DND-41 (cell line): ENCODE data around the gene YPEL1.

Experiments
- ATAC-seq: fragments of 200-7000 bp; cut with Tn5 transposase; 3 replicates; pipeline ENCODE4 v1.9.1; 2021; ENCODE audit warnings: low read depth; ENCODE audit not compliant: insufficient read depth
- DNase-seq: peaks from one replicate; pipeline ENCODE4 v3.0.0-alpha.2; 2020
- H2AFZ ChIP-seq: 2 replicates; pipeline ENCODE4 v1.6.0; 2012; ENCODE audit warnings: low read depth, low read length
- H3K27ac ChIP-seq: 2 replicates; pipeline ENCODE4 v1.5.1; 2012; ENCODE audit warnings: low read length, inconsistent platforms
- H3K27me3 ChIP-seq: fragments of 200-600 bp; sonication (generic); 2 replicates; pipeline ENCODE4 v1.6.0; 2012; ENCODE audit warnings: low read length, mild to moderate bottlenecking, inconsistent platforms; ENCODE audit not compliant: insufficient read depth, poor library complexity
- H3K36me3 ChIP-seq: 2 replicates; pipeline ENCODE4 v1.5.1; 2012; ENCODE audit warnings: low read length, inconsistent platforms; ENCODE audit not compliant: insufficient read depth
- H3K4me1 ChIP-seq: 2 replicates; pipeline ENCODE4 v1.5.1; 2012; ENCODE audit warnings: mild to moderate bottlenecking, low read length; ENCODE audit not compliant: insufficient read depth
- H3K4me2 ChIP-seq: 2 replicates; pipeline ENCODE4 v1.6.0; 2012; ENCODE audit warnings: mild to moderate bottlenecking, moderate library complexity, low read length, inconsistent platforms; ENCODE audit not compliant: insufficient read depth
- H3K4me3 ChIP-seq, 2 experiments: fragments of 200-600 bp in 1 of 2; shearing (Covaris generic) in 1 of 2; 2 replicates each; pipeline ENCODE4 v1.5.1; 2012 to 2016; ENCODE audit warnings: inconsistent platforms in 2 of 2, low read length in 2 of 2, mild to moderate bottlenecking in 2 of 2, low read depth in 1 of 2, moderate library complexity in 1 of 2
- H3K79me2 ChIP-seq: 2 replicates; pipeline ENCODE4 v1.6.0; 2012; ENCODE audit warnings: low read length, inconsistent platforms; ENCODE audit not compliant: insufficient read depth
- H3K9ac ChIP-seq: 2 replicates; pipeline ENCODE4 v1.6.0; 2012; ENCODE audit warnings: low read depth, mild to moderate bottlenecking, inconsistent platforms, low read length, moderate library complexity
- H3K9me3 ChIP-seq: 2 replicates; pipeline ENCODE4 v1.5.1; 2012; ENCODE audit warnings: low read length, moderate library complexity, mild to moderate bottlenecking, inconsistent platforms; ENCODE audit not compliant: insufficient read depth, severe bottlenecking
- H4K20me1 ChIP-seq: 2 replicates; pipeline ENCODE4 v1.6.0; 2012; ENCODE audit warnings: low read length; ENCODE audit not compliant: insufficient read depth
- EZH2 ChIP-seq: IDR thresholded peaks from 3 replicates; pipeline ENCODE4 v1.6.1; 2012; ENCODE audit warnings: borderline replicate concordance, low read depth, mild to moderate bottlenecking, moderate library complexity, low read length, inconsistent platforms; ENCODE audit not compliant: severe bottlenecking
- TF ChIP-seq, protein P1 (sequence below): IDR thresholded peaks from 2 replicates; pipeline ENCODE4 v1.5.1; 2012; ENCODE audit warnings: borderline replicate concordance, low read length, moderate library complexity, mild to moderate bottlenecking; ENCODE audit not compliant: poor library complexity, severe bottlenecking; ENCODE audit errors: extremely low read depth

The YPEL1 gene

DNA sequence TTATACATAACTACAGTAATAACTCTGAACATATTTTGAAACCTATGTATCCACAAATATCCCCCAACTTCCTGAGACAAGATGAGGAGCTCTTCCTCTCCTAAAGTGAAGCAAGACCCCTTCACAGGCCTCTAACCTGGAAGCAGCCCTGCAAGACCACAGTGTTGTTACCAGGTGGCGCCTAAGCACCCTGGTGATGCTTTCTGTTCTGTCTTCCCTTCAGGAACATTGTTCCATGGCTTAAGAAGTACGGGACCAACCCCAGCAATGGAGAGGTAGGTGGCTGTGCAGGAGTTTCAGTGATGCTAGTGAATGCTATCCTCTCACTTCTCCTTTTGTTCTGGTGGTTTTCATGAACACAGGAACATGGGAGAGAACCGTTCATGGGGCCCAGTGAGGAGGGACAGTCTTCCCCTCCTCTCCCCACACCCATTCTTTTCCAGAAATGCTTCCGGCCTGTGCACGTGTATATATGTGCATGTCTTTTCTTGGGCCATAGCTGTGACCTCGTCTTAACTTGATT lies 63.4 kb downstream of the YPEL1 start:
- no peak for TF ChIP-seq EZH2
- TF ChIP-seq, protein P1, sequence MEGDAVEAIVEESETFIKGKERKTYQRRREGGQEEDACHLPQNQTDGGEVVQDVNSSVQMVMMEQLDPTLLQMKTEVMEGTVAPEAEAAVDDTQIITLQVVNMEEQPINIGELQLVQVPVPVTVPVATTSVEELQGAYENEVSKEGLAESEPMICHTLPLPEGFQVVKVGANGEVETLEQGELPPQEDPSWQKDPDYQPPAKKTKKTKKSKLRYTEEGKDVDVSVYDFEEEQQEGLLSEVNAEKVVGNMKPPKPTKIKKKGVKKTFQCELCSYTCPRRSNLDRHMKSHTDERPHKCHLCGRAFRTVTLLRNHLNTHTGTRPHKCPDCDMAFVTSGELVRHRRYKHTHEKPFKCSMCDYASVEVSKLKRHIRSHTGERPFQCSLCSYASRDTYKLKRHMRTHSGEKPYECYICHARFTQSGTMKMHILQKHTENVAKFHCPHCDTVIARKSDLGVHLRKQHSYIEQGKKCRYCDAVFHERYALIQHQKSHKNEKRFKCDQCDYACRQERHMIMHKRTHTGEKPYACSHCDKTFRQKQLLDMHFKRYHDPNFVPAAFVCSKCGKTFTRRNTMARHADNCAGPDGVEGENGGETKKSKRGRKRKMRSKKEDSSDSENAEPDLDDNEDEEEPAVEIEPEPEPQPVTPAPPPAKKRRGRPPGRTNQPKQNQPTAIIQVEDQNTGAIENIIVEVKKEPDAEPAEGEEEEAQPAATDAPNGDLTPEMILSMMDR: no peak
- H3K27me3 ChIP-seq: no peaks in the 10 kb centered on the region
- no peak overlapping the region for H3K4me3 ChIP-seq
- H3K9ac ChIP-seq: no peak overlapping the region
- no peak overlapping the region for H3K4me2 ChIP-seq
- DNase-seq (no peak), ATAC-seq (no peak)
- H3K79me2 ChIP-seq: peaks cover 30% of the 10 kb centered on the region
- H2AFZ ChIP-seq: no peak overlapping the region
- H3K27ac ChIP-seq: no peak overlapping the region
- peaks cover 9% of the 10 kb centered on the region for H3K4me1 ChIP-seq
- H3K36me3 ChIP-seq: peaks cover 63% of the 10 kb centered on the region
- no peaks in the 10 kb centered on the region for H3K9me3 ChIP-seq
- H4K20me1 ChIP-seq: 0 out of 2 replicates have a peak, but pooled peaks cover 5% of the 10 kb centered on the region

DNA sequence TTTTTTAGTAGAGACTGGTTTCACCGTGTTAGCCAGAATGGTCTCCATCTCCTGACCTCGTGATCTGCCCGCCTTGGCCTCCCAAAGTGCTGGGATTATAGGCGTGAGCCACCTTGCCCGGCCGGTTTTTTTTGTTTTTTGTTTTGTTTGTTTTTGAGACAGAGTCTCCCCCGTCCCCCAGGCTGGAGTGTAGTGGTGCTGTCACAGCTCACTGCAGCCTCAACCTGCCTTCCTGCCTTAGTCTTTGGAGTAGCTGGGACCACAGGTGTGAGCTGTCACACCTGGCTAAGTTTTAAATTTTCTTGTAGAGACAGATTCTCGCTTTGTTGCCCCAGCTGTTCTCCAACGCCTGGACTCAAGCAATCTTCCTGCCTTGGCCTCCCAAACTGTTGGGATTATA lies 66.6 kb downstream of the YPEL1 start:
- H3K4me1 ChIP-seq: peaks cover 25% of the 10 kb centered on the region
- TF ChIP-seq EZH2: no peak
- TF ChIP-seq, protein P1: no peak
- H3K36me3 ChIP-seq: peaks cover 46% of the 10 kb centered on the region
- H4K20me1 ChIP-seq: 0 out of 2 replicates have a peak, but pooled peaks cover 5% of the 10 kb centered on the region
- no peak overlapping the region for H3K4me3 ChIP-seq
- no peaks in the 10 kb centered on the region for H3K27me3 ChIP-seq
- H3K27ac ChIP-seq: no peak overlapping the region
- ATAC-seq: no peak
- DNase-seq: no peak
- H3K4me2 ChIP-seq: no peak overlapping the region
- peaks cover 47% of the 10 kb centered on the region for H3K79me2 ChIP-seq
- H3K9me3 ChIP-seq: no peaks in the 10 kb centered on the region
- no peak overlapping the region for H3K9ac ChIP-seq
- no peak overlapping the region for H2AFZ ChIP-seq

DNA sequence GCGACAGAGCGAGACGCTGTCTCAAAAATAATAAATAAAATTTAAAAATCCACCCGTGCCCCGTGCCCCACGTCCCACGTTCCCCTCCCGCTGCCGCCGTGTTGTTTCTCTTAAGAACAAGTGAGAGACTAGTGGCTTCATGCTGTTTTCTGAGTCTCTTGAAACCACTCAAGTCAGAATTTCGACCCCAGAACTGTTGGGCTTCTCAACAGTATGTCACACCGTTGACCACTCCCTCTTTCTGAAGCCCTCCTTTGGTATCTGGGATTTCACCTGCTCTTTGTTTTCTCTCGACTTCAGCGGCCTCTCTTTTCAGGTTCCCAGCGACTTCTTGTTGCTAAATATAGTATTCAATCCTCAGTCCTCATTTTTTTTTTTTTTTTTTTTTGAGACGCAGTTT lies 68.8 kb downstream of the YPEL1 start:
- TF ChIP-seq, protein P1: no peak
- TF ChIP-seq EZH2: no peak
- H3K27ac ChIP-seq: peak overlapping the region; percentile 22; the same call in 1 of the 2 replicates
- peak overlapping the region; percentile 84 to 99; a peak in 3 of 4 replicates for H3K4me3 ChIP-seq
- peak overlapping the region; percentile 72 for H3K4me2 ChIP-seq
- no peaks in the 10 kb centered on the region for H3K9me3 ChIP-seq
- DNase-seq (no peak), ATAC-seq (no peak)
- H3K36me3 ChIP-seq: peaks cover 24% of the 10 kb centered on the region
- H4K20me1 ChIP-seq: no peaks in the 10 kb centered on the region
- no peaks in the 10 kb centered on the region for H3K27me3 ChIP-seq
- peaks cover 47% of the 10 kb centered on the region for H3K79me2 ChIP-seq
- H3K9ac ChIP-seq: peak overlapping the region; percentile 77
- H2AFZ ChIP-seq: no peak overlapping the region
- peaks cover 25% of the 10 kb centered on the region for H3K4me1 ChIP-seq
